HepG2 (cell line): ENCODE data around the gene NDUFS4. TPM values are rescaled to one million over a fixed set of nuclear protein-coding genes. Genes with fewer than 3 reads are reported as not detected.

Experiments used
- AFF4 ChIP-seq: sonication (generic); formaldehyde crosslinking; IDR thresholded peaks from 2 replicates; pipeline ENCODE4 v1.4.0; 2020; ENCODE audit warnings: missing genetic modification reagents
- HBP1 ChIP-seq: IDR thresholded peaks from 2 replicates; pipeline ENCODE4 v1.6.1; 2016; ENCODE audit warnings: low read depth, control low read depth
- KLF11 ChIP-seq: IDR thresholded peaks from 2 replicates; pipeline ENCODE4 v1.6.1; 2016; ENCODE audit warnings: missing compliant biosample characterization
- MAF1 ChIP-seq: sonication (generic); formaldehyde crosslinking; IDR thresholded peaks from 2 replicates; pipeline ENCODE4 v1.5.0; 2020; ENCODE audit warnings: missing genetic modification reagents, borderline replicate concordance
- RELA ChIP-seq: sonication (generic); formaldehyde crosslinking; IDR thresholded peaks from 2 replicates; pipeline ENCODE4 v1.4.0; 2020; ENCODE audit warnings: missing genetic modification reagents
- SETDB1 ChIP-seq: sonication (generic); formaldehyde crosslinking; IDR thresholded peaks from 2 replicates; pipeline ENCODE4 v1.5.1; 2020; ENCODE audit warnings: missing genetic modification reagents, mild to moderate bottlenecking, borderline replicate concordance
- SNAPC4 ChIP-seq: sonication (generic); formaldehyde crosslinking; IDR thresholded peaks from 2 replicates; pipeline ENCODE4 v1.4.0; 2020; ENCODE audit warnings: mild to moderate bottlenecking, missing genetic modification reagents
- SUZ12 ChIP-seq: fragments of 150-350 bp; IDR thresholded peaks from 2 replicates; pipeline ENCODE4 v1.6.1; 2014; ENCODE audit warnings: low read depth, low read length
- THAP8 ChIP-seq: sonication (generic); formaldehyde crosslinking; IDR thresholded peaks from 2 replicates; pipeline ENCODE4 v1.5.1; 2020; ENCODE audit warnings: missing genetic modification reagents, mild to moderate bottlenecking, borderline replicate concordance
- XBP1 ChIP-seq: sonication (generic); formaldehyde crosslinking; IDR thresholded peaks from 2 replicates; pipeline ENCODE4 v1.5.0; 2020; ENCODE audit warnings: missing genetic modification reagents
- ZBTB26 ChIP-seq: IDR thresholded peaks from 2 replicates; pipeline ENCODE4 v1.6.1; 2016; ENCODE audit warnings: missing compliant biosample characterization, missing genetic modification reagents, borderline replicate concordance
- ZMAT3 ChIP-seq: sonication (generic); formaldehyde crosslinking; conservative IDR thresholded peaks from 2 replicates; pipeline ENCODE4 v1.7.0; 2021; ENCODE audit warnings: missing genetic modification reagents
- ZNF136 ChIP-seq: sonication (generic); formaldehyde crosslinking; IDR thresholded peaks from 2 replicates; pipeline ENCODE4 v1.8.1; 2022; ENCODE audit warnings: low read depth, mild to moderate bottlenecking, moderate library complexity, missing genetic modification reagents
- ZNF33B ChIP-seq: sonication (generic); formaldehyde crosslinking; IDR thresholded peaks from 2 replicates; pipeline ENCODE4 v1.5.1; 2020; ENCODE audit warnings: mild to moderate bottlenecking, missing genetic modification reagents
- ZNF619 ChIP-seq: sonication (generic); formaldehyde crosslinking; IDR thresholded peaks from 2 replicates; pipeline ENCODE4 v1.4.0; 2020; ENCODE audit warnings: mild to moderate bottlenecking, missing genetic modification reagents
- ZNF747 ChIP-seq: sonication (generic); formaldehyde crosslinking; IDR thresholded peaks from 2 replicates; pipeline ENCODE4 v1.8.1; 2023; ENCODE audit warnings: missing genetic modification reagents, mild to moderate bottlenecking, borderline replicate concordance
- ZSCAN25 ChIP-seq: sonication (generic); formaldehyde crosslinking; IDR thresholded peaks from 2 replicates; pipeline ENCODE4 v1.8.0; 2022; ENCODE audit warnings: mild to moderate bottlenecking, missing genetic modification reagents
- polyA plus RNA-seq, 8 experiments: library from polyadenylated mRNA; depleted of rRNA in 3 of 8; stranded (reverse) in 7 of 8; unstranded in 1 of 8; fragments of >200 nt; fragmentation: Illumina TruSeq in 4 of 8; extraction: Trizol in 4 of 8; gene quantifications; 2 replicates each; pipeline versions ENCODE4 v1.2.1 to v1.2.3, GENCODE V29; 2011 to 2016; ENCODE audit warnings: low read depth in 4 of 8, missing spikeins in 1 of 8, mixed read lengths in 1 of 8; ENCODE audit not compliant: insufficient read depth in 1 of 8
- total RNA-seq, 5 experiments: library from RNA; depleted of rRNA; stranded (reverse); fragments of >200 nt; fragmentation: Illumina TruSeq; extraction: Trizol; gene quantifications; 2 replicates each; pipeline ENCODE4 v1.2.3, GENCODE V29; 2016; ENCODE audit warnings: low read depth in 1 of 5

The NDUFS4 gene
- total and polyA plus RNA-seq, 2 of the 13 experiments (the other 11 are each of a cell fraction or from before 2014, with no cell fraction given) = 121 to 126 TPM

GRCh38 chr5:53560506-53561191, at the start of gene NDUFS4 (continued):
- TF ChIP-seq SNAPC4 (CRISPR knock-in tag) (peak; percentile 53; the same call in 1 of the 2 replicates), SUZ12 (no peak), ZBTB26 (CRISPR knock-in tag) (peak; percentile 65; the same call in 1 of the 2 replicates), ZMAT3 (peak; percentile 73), KLF11 (no peak), AFF4 (CRISPR knock-in tag) (no peak), ZNF619 (CRISPR knock-in tag) (0 out of 2 replicates have a peak, but pooled peaks have one; percentile 23), ZNF747 (no peak), SETDB1 (CRISPR knock-in tag) (no peak), ZSCAN25 (CRISPR knock-in tag) (peak; percentile 55), ZNF33B (CRISPR knock-in tag) (no peak), THAP8 (CRISPR knock-in tag) (no peak), MAF1 (CRISPR knock-in tag) (no peak; the same call in 1 of the 2 replicates), ZNF136 (CRISPR knock-in tag) (0 out of 2 replicates have a peak, but pooled peaks have one; percentile 35), RELA (CRISPR knock-in tag) (no peak), HBP1 (no peak), XBP1 (CRISPR knock-in tag) (no peak; the same call in 1 of the 2 replicates)
